ENCODE measurements around the gene JARID2.

DNA sequence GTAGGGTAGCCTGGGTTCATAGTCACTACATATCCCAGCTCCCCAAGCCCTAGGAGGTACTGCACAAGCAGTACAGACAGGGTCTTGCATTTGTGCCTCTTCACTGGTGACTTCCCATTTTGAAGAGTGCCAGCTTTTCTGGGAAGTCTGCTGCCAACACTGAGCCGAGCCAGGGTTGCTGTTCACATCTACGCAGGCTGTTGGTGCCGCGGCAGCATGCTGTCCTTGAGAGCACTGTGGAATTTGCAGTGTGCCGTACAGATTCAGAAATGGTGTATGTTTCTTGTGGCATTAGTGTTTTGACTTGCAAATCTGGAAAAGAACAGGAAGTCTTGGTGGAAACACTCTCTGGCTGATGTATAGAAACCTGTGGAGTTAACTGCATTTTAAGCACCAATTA, 67.5 kb downstream of the JARID2 start:
- TF ChIP-seq, protein P1, sequence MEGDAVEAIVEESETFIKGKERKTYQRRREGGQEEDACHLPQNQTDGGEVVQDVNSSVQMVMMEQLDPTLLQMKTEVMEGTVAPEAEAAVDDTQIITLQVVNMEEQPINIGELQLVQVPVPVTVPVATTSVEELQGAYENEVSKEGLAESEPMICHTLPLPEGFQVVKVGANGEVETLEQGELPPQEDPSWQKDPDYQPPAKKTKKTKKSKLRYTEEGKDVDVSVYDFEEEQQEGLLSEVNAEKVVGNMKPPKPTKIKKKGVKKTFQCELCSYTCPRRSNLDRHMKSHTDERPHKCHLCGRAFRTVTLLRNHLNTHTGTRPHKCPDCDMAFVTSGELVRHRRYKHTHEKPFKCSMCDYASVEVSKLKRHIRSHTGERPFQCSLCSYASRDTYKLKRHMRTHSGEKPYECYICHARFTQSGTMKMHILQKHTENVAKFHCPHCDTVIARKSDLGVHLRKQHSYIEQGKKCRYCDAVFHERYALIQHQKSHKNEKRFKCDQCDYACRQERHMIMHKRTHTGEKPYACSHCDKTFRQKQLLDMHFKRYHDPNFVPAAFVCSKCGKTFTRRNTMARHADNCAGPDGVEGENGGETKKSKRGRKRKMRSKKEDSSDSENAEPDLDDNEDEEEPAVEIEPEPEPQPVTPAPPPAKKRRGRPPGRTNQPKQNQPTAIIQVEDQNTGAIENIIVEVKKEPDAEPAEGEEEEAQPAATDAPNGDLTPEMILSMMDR (conservative IDR thresholded peaks at IDR 0.05; ENCODE audit: low read length) = no peak
- TF ChIP-seq EZH2phosphoT487 (IDR thresholded peaks at IDR 0.05; ENCODE audit: borderline replicate concordance, low read depth, low read length) = no peak
